Esophagus (tissue), 2 donors: ENCODE measurements around the gene SYNJ1. TPM values are rescaled to one million over a fixed set of nuclear protein-coding genes. Genes with fewer than 3 reads are reported as not detected.
"Not testable (repeated sequence)": the region's sequence is repeated elsewhere in the genome, so short reads cannot be mapped to it uniquely, and the experiment has no call there.

ENCODE experiments used
- H3K27ac ChIP-seq, 2 donors: one replicate each; pipeline ENCODE4 v1.5.1; 2013; ENCODE audit warnings: low read depth in 2 of 2, mild to moderate bottlenecking in 2 of 2, inconsistent platforms in 1 of 2, low read length in 1 of 2, moderate library complexity in 1 of 2
- H3K27me3 ChIP-seq, 2 donors: one replicate each; pipeline ENCODE4 v1.6.1; 2013; ENCODE audit warnings: low read length in 2 of 2, control low read depth in 1 of 2, mild to moderate bottlenecking in 1 of 2; ENCODE audit not compliant: insufficient read depth in 2 of 2, control insufficient read depth in 1 of 2
- H3K36me3 ChIP-seq, 2 donors: one replicate each; pipeline ENCODE4 v1.6.1; 2013; ENCODE audit warnings: low read length in 1 of 2; ENCODE audit not compliant: control insufficient read depth in 2 of 2, insufficient read depth in 2 of 2
- H3K4me1 ChIP-seq, 2 donors: one replicate each; pipeline ENCODE4 v1.6.1; 2013; ENCODE audit warnings: low read length in 1 of 2; ENCODE audit not compliant: control insufficient read depth in 2 of 2, insufficient read depth in 2 of 2
- H3K4me3 ChIP-seq, 2 donors: one replicate each; pipeline ENCODE4 v1.5.1; 2013; ENCODE audit warnings: low read length in 2 of 2, mild to moderate bottlenecking in 2 of 2, low read depth in 1 of 2, moderate library complexity in 1 of 2
- H3K9me3 ChIP-seq, 2 donors: one replicate each; pipeline ENCODE4 v1.6.1; 2013; ENCODE audit warnings: mild to moderate bottlenecking in 2 of 2, low read depth in 1 of 2, low read length in 1 of 2, moderate library complexity in 1 of 2; ENCODE audit not compliant: control insufficient read depth in 2 of 2, insufficient read depth in 1 of 2
- WGBS, 2 donors: extraction: QIAGEN DNeasy Blood & Tissue Kit; methylation state at CpG; one replicate each; pipeline ENCODE4 v1.1.7; 2013; 5-methylcytosine and 5-hydroxymethylcytosine counted together
- polyA plus RNA-seq, 2 donors: library from polyadenylated mRNA; stranded (reverse); fragments of 200-250 nt; gene quantifications; one replicate each; pipeline ENCODE4 v1.2.3, GENCODE V29; 2013
- donor health status: healthy with polysubstance abuse.
- donor health status: Bipolar disorder and iron deficiency.

The SYNJ1 gene
- polyA plus RNA-seq, 2 donors: 2.3 to 3.8 TPM

GRCh38 chr21:32611471-32611997 is 116.3 kb downstream of the SYNJ1 start:
- Histone ChIP-seq H3K36me3 (peaks cover 3 to 7% of the 10 kb centered on the region in 2 donors), H3K27ac (peak overlapping the region; percentile 87 to 93), H3K4me1 (peaks cover 0 to 2% of the 10 kb centered on the region in 2 donors), H3K9me3 (no peaks in the 10 kb centered on the region), H3K27me3 (no peaks in the 10 kb centered on the region), H3K4me3 (peak overlapping the region; percentile 94 to 98)
- 0 to 1% methylated on average over 28 of the region's 28 CpGs for WGBS, 2 donors

DNA sequence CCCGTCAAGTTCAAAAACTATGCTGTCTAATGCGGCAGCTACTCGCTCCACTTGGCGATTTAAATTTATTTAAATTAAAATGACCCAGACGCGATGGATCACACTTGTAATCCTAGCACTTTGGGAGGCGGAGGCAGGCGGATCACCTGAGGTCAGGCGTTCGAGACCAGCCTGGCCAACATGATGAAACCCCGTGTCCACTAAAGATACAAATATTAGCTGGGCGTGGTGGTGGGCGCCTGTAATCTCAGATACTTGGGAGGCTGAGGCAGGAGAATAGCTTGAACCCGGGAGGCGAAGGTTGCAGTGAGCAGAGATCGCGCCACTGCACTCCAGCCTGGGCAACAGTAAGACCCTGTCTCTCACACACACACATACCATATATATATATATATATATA is 116.9 kb downstream of the SYNJ1 start:
- Histone ChIP-seq H3K4me3 (peak overlapping the region in 1 of 2 donors; percentile 11), H3K36me3 (peaks cover 7 to 10% of the 10 kb centered on the region in 2 donors)
- H3K9me3 ChIP-seq, H3K4me1 ChIP-seq, H3K27ac ChIP-seq, H3K27me3 ChIP-seq: not testable (repeated sequence)
- WGBS, 2 donors: 68 to 74% methylated on average over 17 of the region's 17 CpGs

GRCh38 chr21:32608851-32609250 is 119.0 kb downstream of the SYNJ1 start:
- peaks cover 10 to 24% of the 10 kb centered on the region in 2 donors for H3K36me3 ChIP-seq
- H3K27me3 ChIP-seq: no peaks in the 10 kb centered on the region
- H3K4me3 ChIP-seq: no peak overlapping the region
- peaks cover 0 to 2% of the 10 kb centered on the region in 2 donors for H3K4me1 ChIP-seq
- no peaks in the 10 kb centered on the region for H3K9me3 ChIP-seq
- WGBS, 2 donors: 87 to 88% methylated on average over 5 of the region's 5 CpGs
- no peak overlapping the region for H3K27ac ChIP-seq

GRCh38 chr21:32605469-32605868 is 122.3 kb downstream of the SYNJ1 start:
- H3K4me3 ChIP-seq: no peak overlapping the region
- no peaks in the 10 kb centered on the region for H3K4me1 ChIP-seq
- H3K27ac ChIP-seq: no peak overlapping the region
- 86 to 88% methylated on average over 8 of the region's 8 CpGs for WGBS, 2 donors
- no peaks in the 10 kb centered on the region for H3K27me3 ChIP-seq
- no peaks in the 10 kb centered on the region for H3K9me3 ChIP-seq
- H3K36me3 ChIP-seq: peaks cover 25 to 42% of the 10 kb centered on the region in 2 donors

DNA sequence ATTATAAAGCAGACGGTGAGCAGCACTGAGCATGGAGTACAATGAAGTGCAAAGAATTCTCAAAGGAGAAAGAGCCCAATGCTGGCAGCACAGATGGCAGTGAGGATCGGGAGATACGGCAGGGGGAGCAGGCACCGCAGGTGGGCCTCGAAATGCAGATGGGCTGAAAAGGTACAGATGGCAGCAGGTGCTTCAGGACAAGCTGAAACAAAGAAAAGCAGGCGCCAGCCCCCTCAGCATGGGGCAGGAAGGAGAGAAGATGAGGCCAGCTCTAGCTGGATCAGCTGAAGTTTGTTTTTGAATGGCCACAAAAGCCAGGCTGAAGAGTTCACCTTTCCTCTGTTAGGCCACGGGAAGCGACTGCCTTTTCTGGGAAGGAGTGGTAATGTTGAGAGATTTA is 123.3 kb downstream of the SYNJ1 start:
- H3K27me3 ChIP-seq: no peaks in the 10 kb centered on the region
- peaks cover 25 to 49% of the 10 kb centered on the region in 2 donors for H3K36me3 ChIP-seq
- no peaks in the 10 kb centered on the region for H3K9me3 ChIP-seq
- WGBS, 2 donors: 83 to 87% methylated on average over 8 of the region's 8 CpGs
- H3K4me3 ChIP-seq: no peak overlapping the region
- H3K27ac ChIP-seq: no peak overlapping the region
- H3K4me1 ChIP-seq: no peaks in the 10 kb centered on the region

- no peaks in the 10 kb centered on the region for H3K4me1 ChIP-seq
- no peaks in the 10 kb centered on the region for H3K27me3 ChIP-seq
- no peaks in the 10 kb centered on the region for H3K9me3 ChIP-seq
- H3K27ac ChIP-seq: no peak overlapping the region
- WGBS, 2 donors: 70 to 79% methylated on average over 8 of the region's 8 CpGs
- no peak overlapping the region for H3K4me3 ChIP-seq
- peaks cover 25 to 47% of the 10 kb centered on the region in 2 donors for H3K36me3 ChIP-seq
Measured at GRCh38 chr21:32603131-32603530, 124.7 kb downstream of the SYNJ1 start.

DNA sequence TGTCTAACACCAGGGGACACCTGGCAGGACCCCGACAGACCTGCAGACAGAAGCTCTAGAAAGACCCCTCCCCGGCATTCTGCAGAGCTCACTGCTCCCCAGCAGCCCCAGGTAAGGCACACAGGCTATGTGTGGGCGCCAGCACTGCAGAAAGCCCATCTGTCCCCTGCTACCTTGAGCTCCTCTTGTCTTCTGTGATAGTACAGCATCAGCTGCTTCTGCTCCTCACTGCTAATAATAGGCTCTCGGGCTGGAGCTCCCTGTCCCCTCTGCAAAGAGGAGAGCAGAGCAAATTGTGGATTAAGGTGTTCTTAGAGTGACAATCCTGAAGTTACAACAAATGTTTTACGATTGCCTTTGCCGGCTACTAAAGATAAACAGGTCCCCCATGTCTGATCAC is 125.7 kb downstream of the SYNJ1 start:
- Histone ChIP-seq H3K9me3 (no peaks in the 10 kb centered on the region), H3K4me3 (no peak overlapping the region), H3K4me1 (no peaks in the 10 kb centered on the region), H3K27ac (no peak overlapping the region), H3K27me3 (no peaks in the 10 kb centered on the region), H3K36me3 (peaks cover 22 to 43% of the 10 kb centered on the region in 2 donors)
- 93% methylated on average over 6 of the region's 6 CpGs for WGBS, 2 donors

DNA sequence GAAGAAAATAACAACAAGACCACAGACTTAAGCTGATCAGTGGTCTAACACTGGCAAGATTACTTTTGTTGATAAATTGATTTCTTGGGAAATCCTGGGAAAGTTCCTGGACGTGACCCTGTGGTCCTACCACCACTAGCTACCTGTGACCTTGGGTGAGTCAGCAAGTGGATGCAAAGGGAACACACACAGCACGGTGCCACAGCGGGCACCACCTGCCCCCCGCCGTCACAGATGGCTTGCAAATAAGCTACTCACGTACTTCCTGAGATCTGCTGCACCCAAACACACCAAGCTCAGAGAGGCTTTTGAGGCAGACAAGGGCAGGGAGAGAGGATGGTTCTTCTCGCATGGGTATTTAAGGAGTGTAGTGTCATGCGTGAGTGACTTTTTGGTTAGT is 128.3 kb downstream of the SYNJ1 start:
- Histone ChIP-seq H3K27ac (no peak overlapping the region), H3K36me3 (peaks cover 18 to 31% of the 10 kb centered on the region in 2 donors), H3K9me3 (no peaks in the 10 kb centered on the region), H3K4me3 (no peak overlapping the region), H3K4me1 (no peaks in the 10 kb centered on the region), H3K27me3 (no peaks in the 10 kb centered on the region)
- 82 to 85% methylated on average over 8 of the region's 8 CpGs for WGBS, 2 donors

GRCh38 chr21:32599091-32599490 is 128.7 kb downstream of the SYNJ1 start:
- Histone ChIP-seq H3K4me3 (no peak overlapping the region), H3K36me3 (peaks cover 17 to 27% of the 10 kb centered on the region in 2 donors), H3K27me3 (no peaks in the 10 kb centered on the region), H3K9me3 (no peaks in the 10 kb centered on the region), H3K27ac (no peak overlapping the region), H3K4me1 (no peaks in the 10 kb centered on the region)
- 83 to 86% methylated on average over 5 of the region's 5 CpGs for WGBS, 2 donors

DNA sequence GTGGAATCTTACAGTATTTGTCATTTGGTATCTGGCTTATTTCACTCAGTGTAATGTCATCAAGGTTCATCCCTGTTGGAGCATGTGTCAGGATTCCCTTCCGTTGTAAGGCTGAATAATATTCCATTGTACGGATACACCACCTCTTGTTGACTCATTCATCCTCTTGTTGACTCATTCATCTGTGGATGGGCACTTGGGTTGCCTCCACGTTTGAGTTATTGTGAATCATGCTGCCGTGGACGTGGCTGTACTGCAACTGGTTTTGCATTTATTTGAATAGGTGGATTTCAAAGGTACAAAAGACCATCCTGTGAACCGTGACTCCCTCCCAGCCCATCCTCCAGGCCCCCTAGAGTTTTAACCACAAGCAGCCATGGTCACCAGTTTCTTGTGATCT is 130.6 kb downstream of the SYNJ1 start:
- WGBS, 2 donors: 35 to 48% methylated on average over 6 of the region's 6 CpGs
- peak overlapping the region in 1 of 2 donors; percentile 58 for H3K27ac ChIP-seq
- H3K36me3 ChIP-seq: peaks cover 4 to 13% of the 10 kb centered on the region in 2 donors

More for the DNA sequence above, 130.6 kb downstream of the SYNJ1 start:
- H3K27me3 ChIP-seq: no peaks in the 10 kb centered on the region
- no peaks in the 10 kb centered on the region for H3K9me3 ChIP-seq
- H3K4me3 ChIP-seq: no peak overlapping the region
- H3K4me1 ChIP-seq: no peaks in the 10 kb centered on the region
